SK-N-SH treated with all-trans-retinoic acid at 6 μM for 48 hours (cell line): ENCODE results near the gene FNDC7.
A peak's percentile ranks its signal among the peaks of the same experiment; 100 is the strongest.

Source experiments
- ATAC-seq: fragments of 200-7000 bp; cut with Tn5 transposase; 3 replicates; pipeline ENCODE4 v1.9.1; 2020; ENCODE audit warnings: mild to moderate bottlenecking, moderate library complexity
- BACH2 ChIP-seq: fragments of 250-450 bp; sonication (Bioruptor Pico); IDR thresholded peaks from 2 replicates; pipeline ENCODE4 v1.9.0; 2021; ENCODE audit warnings: mild to moderate bottlenecking, borderline replicate concordance
- CSDC2 ChIP-seq: fragments of 250-450 bp; sonication (Bioruptor Pico); IDR thresholded peaks from 2 replicates; pipeline ENCODE4 v1.5.0; 2020; ENCODE audit warnings: mild to moderate bottlenecking, moderate library complexity
- CSRNP3 ChIP-seq: fragments of 250-450 bp; sonication (Bioruptor Pico); IDR thresholded peaks from 2 replicates; pipeline ENCODE4 v1.5.1; 2021; ENCODE audit warnings: mild to moderate bottlenecking, moderate library complexity
- ESRRG ChIP-seq: fragments of 250-450 bp; sonication (Bioruptor Pico); IDR thresholded peaks from 2 replicates; pipeline ENCODE4 v1.6.1; 2021; ENCODE audit warnings: mild to moderate bottlenecking
- GLIS3 ChIP-seq: fragments of 250-450 bp; sonication (Bioruptor Pico); IDR thresholded peaks from 2 replicates; pipeline ENCODE4 v1.5.0; 2020; ENCODE audit warnings: mild to moderate bottlenecking, moderate library complexity
- ISL1 ChIP-seq: fragments of 250-450 bp; sonication (Bioruptor Pico); IDR thresholded peaks from 2 replicates; pipeline ENCODE4 v2.1.2; 2022; ENCODE audit warnings: mild to moderate bottlenecking, moderate library complexity
- OSR1 ChIP-seq: fragments of 250-450 bp; sonication (Bioruptor Pico); IDR thresholded peaks from 2 replicates; pipeline ENCODE4 v1.8.0; 2022; ENCODE audit warnings: moderate library complexity, mild to moderate bottlenecking, inconsistent platforms
- POU6F1 ChIP-seq: fragments of 250-450 bp; sonication (Bioruptor Pico); IDR thresholded peaks from 2 replicates; pipeline ENCODE4 v1.8.0; 2021; ENCODE audit warnings: low read depth, mild to moderate bottlenecking, moderate library complexity, borderline replicate concordance
- PPARA ChIP-seq: fragments of 250-450 bp; sonication (Bioruptor Pico); IDR thresholded peaks from 2 replicates; pipeline ENCODE4 v1.5.0; 2020; ENCODE audit warnings: mild to moderate bottlenecking, borderline replicate concordance
- RARB ChIP-seq: fragments of 250-450 bp; sonication (Bioruptor Pico); IDR thresholded peaks from 2 replicates; pipeline ENCODE4 v1.8.0; 2021; ENCODE audit warnings: mild to moderate bottlenecking, moderate library complexity
- SNAI2 ChIP-seq: fragments of 250-450 bp; sonication (Bioruptor Pico); IDR thresholded peaks from 2 replicates; pipeline ENCODE4 v1.5.0; 2020; ENCODE audit warnings: mild to moderate bottlenecking, moderate library complexity
- TCF4 ChIP-seq: fragments of 250-450 bp; sonication (Bioruptor Pico); IDR thresholded peaks from 2 replicates; pipeline ENCODE4 v1.8.0; 2021; ENCODE audit warnings: mild to moderate bottlenecking, moderate library complexity, borderline replicate concordance
- TOX ChIP-seq: fragments of 250-450 bp; sonication (Bioruptor Pico); IDR thresholded peaks from 2 replicates; pipeline ENCODE4 v1.8.0; 2021; ENCODE audit warnings: mild to moderate bottlenecking, moderate library complexity, borderline replicate concordance
- ZC3H10 ChIP-seq: fragments of 250-450 bp; sonication (Bioruptor Pico); IDR thresholded peaks from 2 replicates; pipeline ENCODE4 v1.5.1; 2021; ENCODE audit warnings: mild to moderate bottlenecking, moderate library complexity
- ZNF565 ChIP-seq: fragments of 450-650 bp; formaldehyde crosslinking; conservative IDR thresholded peaks from 2 replicates; pipeline ENCODE4 v1.5.0; 2020; ENCODE audit warnings: low read depth, mild to moderate bottlenecking, moderate library complexity
- ZNF70 ChIP-seq: fragments of 450-650 bp; formaldehyde crosslinking; IDR thresholded peaks from 2 replicates; pipeline ENCODE4 v1.5.0; 2020; ENCODE audit warnings: mild to moderate bottlenecking, moderate library complexity
- ZNF8 ChIP-seq: fragments of 450-650 bp; formaldehyde crosslinking; IDR thresholded peaks from 2 replicates; pipeline ENCODE4 v1.5.0; 2020; ENCODE audit warnings: mild to moderate bottlenecking, moderate library complexity
- TF ChIP-seq, protein P1 (sequence below): fragments of 250-450 bp; sonication (Bioruptor Pico); IDR thresholded peaks from 2 replicates; pipeline ENCODE4 v1.8.0; 2020; ENCODE audit warnings: mild to moderate bottlenecking, moderate library complexity, borderline replicate concordance
- TF ChIP-seq, protein P2 (sequence below): fragments of 250-450 bp; sonication (Bioruptor Pico); IDR thresholded peaks from 2 replicates; pipeline ENCODE4 v1.5.1; 2020; ENCODE audit warnings: low read depth, mild to moderate bottlenecking, moderate library complexity

The FNDC7 gene

DNA sequence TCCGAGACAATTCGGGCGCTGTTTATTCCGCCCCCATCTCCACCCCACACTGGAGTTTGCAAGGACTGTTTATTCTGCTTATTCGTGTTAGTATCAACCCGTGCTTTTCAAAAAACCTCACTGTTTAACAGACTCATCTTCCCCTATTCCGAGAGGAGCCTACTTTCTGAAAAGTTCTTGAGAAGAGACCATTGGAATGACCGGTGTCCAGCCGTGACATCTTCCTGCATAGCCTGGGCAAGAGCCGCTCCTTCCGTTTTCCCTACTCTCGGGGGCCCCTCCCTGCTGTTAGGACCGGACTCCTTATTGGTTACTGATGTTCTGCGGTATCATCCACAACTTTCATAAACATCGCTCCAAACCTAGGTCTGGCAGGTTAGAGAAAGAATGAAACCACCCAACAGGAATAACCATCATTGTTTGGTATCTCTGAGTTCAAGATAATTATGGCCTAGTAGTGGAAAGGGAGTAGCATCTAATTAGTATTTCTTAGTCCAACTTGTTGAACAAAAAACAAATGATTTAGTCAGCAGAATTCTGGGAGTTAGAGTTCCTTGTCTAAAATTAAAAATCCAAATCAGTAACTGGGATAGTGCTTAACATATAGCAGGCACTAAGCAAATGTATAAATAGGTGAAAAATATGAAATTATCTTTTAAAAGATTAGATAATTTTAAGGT, 34.6 kb downstream of the FNDC7 start:
- ATAC-seq, result peak; percentile 94
- TF ChIP-seq RARB, result no peak
- TF ChIP-seq SNAI2 (CRISPR knock-in tag), result no peak
- no peak for TF ChIP-seq PPARA (CRISPR knock-in tag)
- TF ChIP-seq CSRNP3 (CRISPR knock-in tag), result no peak
- TF ChIP-seq, protein P1, sequence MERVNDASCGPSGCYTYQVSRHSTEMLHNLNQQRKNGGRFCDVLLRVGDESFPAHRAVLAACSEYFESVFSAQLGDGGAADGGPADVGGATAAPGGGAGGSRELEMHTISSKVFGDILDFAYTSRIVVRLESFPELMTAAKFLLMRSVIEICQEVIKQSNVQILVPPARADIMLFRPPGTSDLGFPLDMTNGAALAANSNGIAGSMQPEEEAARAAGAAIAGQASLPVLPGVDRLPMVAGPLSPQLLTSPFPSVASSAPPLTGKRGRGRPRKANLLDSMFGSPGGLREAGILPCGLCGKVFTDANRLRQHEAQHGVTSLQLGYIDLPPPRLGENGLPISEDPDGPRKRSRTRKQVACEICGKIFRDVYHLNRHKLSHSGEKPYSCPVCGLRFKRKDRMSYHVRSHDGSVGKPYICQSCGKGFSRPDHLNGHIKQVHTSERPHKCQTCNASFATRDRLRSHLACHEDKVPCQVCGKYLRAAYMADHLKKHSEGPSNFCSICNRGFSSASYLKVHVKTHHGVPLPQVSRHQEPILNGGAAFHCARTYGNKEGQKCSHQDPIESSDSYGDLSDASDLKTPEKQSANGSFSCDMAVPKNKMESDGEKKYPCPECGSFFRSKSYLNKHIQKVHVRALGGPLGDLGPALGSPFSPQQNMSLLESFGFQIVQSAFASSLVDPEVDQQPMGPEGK (CRISPR knock-in tag), result no peak
- TF ChIP-seq OSR1 (CRISPR knock-in tag), result no peak
- TF ChIP-seq TCF4 (CRISPR knock-in tag), result no peak
- TF ChIP-seq, protein P2, sequence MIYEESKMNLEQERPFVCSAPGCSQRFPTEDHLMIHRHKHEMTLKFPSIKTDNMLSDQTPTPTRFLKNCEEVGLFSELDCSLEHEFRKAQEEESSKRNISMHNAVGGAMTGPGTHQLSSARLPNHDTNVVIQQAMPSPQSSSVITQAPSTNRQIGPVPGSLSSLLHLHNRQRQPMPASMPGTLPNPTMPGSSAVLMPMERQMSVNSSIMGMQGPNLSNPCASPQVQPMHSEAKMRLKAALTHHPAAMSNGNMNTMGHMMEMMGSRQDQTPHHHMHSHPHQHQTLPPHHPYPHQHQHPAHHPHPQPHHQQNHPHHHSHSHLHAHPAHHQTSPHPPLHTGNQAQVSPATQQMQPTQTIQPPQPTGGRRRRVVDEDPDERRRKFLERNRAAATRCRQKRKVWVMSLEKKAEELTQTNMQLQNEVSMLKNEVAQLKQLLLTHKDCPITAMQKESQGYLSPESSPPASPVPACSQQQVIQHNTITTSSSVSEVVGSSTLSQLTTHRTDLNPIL (CRISPR knock-in tag), result no peak
- TF ChIP-seq GLIS3 (CRISPR knock-in tag), result no peak
- TF ChIP-seq CSDC2 (CRISPR knock-in tag), result no peak
- TF ChIP-seq ZNF70, result no peak
- no peak for TF ChIP-seq ISL1 (CRISPR knock-in tag)
- no peak for TF ChIP-seq POU6F1 (CRISPR knock-in tag)
- no peak for TF ChIP-seq TOX
- TF ChIP-seq ZNF565 (CRISPR knock-in tag), result no peak
- no peak for TF ChIP-seq ZNF8 (CRISPR knock-in tag)

- no peak for ATAC-seq
- no peak for TF ChIP-seq POU6F1 (CRISPR knock-in tag)
Measured at GRCh38 chr1:108747898-108748297, 35.2 kb downstream of the FNDC7 start.

DNA sequence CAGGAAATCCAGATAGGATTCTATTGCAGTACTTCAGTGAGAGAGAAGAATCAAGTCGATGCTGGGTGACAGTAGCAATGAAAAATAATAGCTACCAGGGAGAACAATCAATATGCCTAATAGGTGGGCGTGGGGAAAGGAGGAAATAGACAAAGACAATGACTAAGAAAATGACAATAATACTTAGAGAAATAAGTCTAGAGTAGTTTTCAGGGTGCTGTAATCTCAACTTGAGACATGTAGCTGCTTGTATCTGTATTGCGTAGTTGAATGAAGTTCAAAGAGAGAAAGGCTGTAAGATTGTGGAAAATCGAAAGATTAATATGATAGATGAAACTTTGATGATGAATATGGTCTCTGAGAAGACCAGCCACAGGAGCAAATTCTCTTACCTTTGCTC, 36.4 kb downstream of the FNDC7 start:
- no peak for ATAC-seq
- TF ChIP-seq ZC3H10 (CRISPR knock-in tag), result no peak
- TF ChIP-seq ZNF70, result no peak
- no peak for TF ChIP-seq BACH2 (CRISPR knock-in tag)
- no peak for TF ChIP-seq CSRNP3 (CRISPR knock-in tag)
- no peak for TF ChIP-seq ESRRG (CRISPR knock-in tag)
